Measurements from ENCODE around the gene JMJD1C. TPM values are rescaled to one million over a fixed set of nuclear protein-coding genes. Genes with fewer than 3 reads are reported as not detected.

Gene JMJD1C
- total and polyA plus RNA-seq, 10 of the 15 experiments (the other 5 are each of a cell fraction or from before 2014, with no cell fraction given): 31.2 to 83.3 (median 49.5) TPM

DNA sequence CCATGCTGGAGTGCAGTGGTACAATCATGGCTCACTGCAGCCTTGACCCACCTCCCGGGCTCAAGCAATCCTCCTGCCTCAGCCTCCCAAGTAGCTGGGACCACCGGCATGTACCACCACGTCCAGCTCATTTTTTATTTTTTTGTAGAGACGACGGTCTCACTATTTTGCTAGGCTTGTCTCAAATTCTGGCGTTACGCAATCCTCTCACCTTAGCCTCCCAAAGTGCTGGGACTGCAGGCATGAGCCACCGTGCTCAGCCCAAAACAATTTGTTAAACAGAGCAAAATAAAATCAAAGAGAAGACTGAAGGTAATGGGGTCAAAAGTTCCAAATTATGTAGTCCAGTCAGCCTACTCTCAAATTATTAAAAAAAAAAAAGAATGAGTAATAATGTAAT, 8.7 kb upstream of the JMJD1C start:
- Histone ChIP-seq H4K20me1 (ENCODE audit: control insufficient read depth, insufficient read depth) (no peaks in the 10 kb centered on the region), H3K9me3 (replicated peaks; ENCODE audit: control insufficient read depth, insufficient read depth, low read length) (no peaks in the 10 kb centered on the region; the same call in 2 of the 3 replicates), H3K4me2 (ENCODE audit: control insufficient read depth, insufficient read depth) (no peak overlapping the region), H3K4me3 (no peak overlapping the region), H3K27ac (ENCODE audit: control insufficient read depth, insufficient read depth) (no peak overlapping the region), H3K79me2 (ENCODE audit: control insufficient read depth, insufficient read depth, low read length) (peaks cover 6% of the 10 kb centered on the region), H3K27me3 (replicated peaks in 1 of 2; ENCODE audit: control insufficient read depth in 2 of 2, insufficient read depth in 2 of 2, low read length in 1 of 2) (no peaks in the 10 kb centered on the region), H3K9ac (ENCODE audit: control insufficient read depth, insufficient read depth, low read length) (no peak overlapping the region), H3K4me1 (ENCODE audit: control insufficient read depth, insufficient read depth, low read length) (no peaks in the 10 kb centered on the region), H3K36me3 (ENCODE audit: control insufficient read depth in 2 of 2, insufficient read depth in 2 of 2, low read length in 1 of 2) (no peaks in the 10 kb centered on the region), H2AFZ (ENCODE audit: control insufficient read depth, low read depth, low read length) (no peak overlapping the region)
- CTCF ChIA-PET: no interaction called here
- no TSS peak for BruUV-seq (replicated peaks)
- DNase-seq (ENCODE audit: low read depth, low spot score) (no peak), FAIRE-seq (no peak), ATAC-seq (no peak)
- RAD21 ChIA-PET (ENCODE audit: unreplicated experiment): no interaction called here
- intact Hi-C loops (cut with micrococcal nuclease; ENCODE audit: unreplicated experiment): no loop called here
- POLR2A ChIA-PET: no interaction called here
- in situ Hi-C loops (cut with MboI): no loop called here
- SMC1A ChIA-PET (ENCODE audit: uncharacterized antibody, unreplicated experiment): no interaction called here
- WGBS (ENCODE audit: insufficient coverage, insufficient replicate concordance, low lambda C conversion rate, missing lambda C conversion rate): 90% methylated on average over 8 of the region's 8 CpGs
- TF ChIP-seq, protein P1, sequence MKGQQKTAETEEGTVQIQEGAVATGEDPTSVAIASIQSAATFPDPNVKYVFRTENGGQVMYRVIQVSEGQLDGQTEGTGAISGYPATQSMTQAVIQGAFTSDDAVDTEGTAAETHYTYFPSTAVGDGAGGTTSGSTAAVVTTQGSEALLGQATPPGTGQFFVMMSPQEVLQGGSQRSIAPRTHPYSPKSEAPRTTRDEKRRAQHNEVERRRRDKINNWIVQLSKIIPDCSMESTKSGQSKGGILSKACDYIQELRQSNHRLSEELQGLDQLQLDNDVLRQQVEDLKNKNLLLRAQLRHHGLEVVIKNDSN (IDR thresholded peaks at IDR 0.05; ENCODE audit: borderline replicate concordance, extremely low read length, insufficient read depth, low read depth, low read length): no peak
- no peak for TF ChIP-seq TARDBP (IDR thresholded peaks at IDR 0.05; ENCODE audit: borderline replicate concordance)
- no peak for TF ChIP-seq MYC (IDR thresholded peaks at IDR 0.05; ENCODE audit: insufficient read depth, insufficient read length, insufficient replicate concordance, low read length, severe bottlenecking)
- TF ChIP-seq EZH2 (IDR thresholded peaks at IDR 0.05; ENCODE audit: borderline replicate concordance, control insufficient read depth, low read depth, low read length): no peak
- TF ChIP-seq, protein P2, sequence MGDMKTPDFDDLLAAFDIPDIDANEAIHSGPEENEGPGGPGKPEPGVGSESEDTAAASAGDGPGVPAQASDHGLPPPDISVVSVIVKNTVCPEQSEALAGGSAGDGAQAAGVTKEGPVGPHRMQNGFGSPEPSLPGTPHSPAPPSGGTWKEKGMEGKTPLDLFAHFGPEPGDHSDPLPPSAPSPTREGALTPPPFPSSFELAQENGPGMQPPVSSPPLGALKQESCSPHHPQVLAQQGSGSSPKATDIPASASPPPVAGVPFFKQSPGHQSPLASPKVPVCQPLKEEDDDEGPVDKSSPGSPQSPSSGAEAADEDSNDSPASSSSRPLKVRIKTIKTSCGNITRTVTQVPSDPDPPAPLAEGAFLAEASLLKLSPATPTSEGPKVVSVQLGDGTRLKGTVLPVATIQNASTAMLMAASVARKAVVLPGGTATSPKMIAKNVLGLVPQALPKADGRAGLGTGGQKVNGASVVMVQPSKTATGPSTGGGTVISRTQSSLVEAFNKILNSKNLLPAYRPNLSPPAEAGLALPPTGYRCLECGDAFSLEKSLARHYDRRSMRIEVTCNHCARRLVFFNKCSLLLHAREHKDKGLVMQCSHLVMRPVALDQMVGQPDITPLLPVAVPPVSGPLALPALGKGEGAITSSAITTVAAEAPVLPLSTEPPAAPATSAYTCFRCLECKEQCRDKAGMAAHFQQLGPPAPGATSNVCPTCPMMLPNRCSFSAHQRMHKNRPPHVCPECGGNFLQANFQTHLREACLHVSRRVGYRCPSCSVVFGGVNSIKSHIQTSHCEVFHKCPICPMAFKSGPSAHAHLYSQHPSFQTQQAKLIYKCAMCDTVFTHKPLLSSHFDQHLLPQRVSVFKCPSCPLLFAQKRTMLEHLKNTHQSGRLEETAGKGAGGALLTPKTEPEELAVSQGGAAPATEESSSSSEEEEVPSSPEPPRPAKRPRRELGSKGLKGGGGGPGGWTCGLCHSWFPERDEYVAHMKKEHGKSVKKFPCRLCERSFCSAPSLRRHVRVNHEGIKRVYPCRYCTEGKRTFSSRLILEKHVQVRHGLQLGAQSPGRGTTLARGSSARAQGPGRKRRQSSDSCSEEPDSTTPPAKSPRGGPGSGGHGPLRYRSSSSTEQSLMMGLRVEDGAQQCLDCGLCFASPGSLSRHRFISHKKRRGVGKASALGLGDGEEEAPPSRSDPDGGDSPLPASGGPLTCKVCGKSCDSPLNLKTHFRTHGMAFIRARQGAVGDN (IDR thresholded peaks at IDR 0.05): no peak
- TF ChIP-seq EED (IDR thresholded peaks at IDR 0.05; ENCODE audit: low read depth): no peak
- no peak for TF ChIP-seq POLR2AphosphoS2 (IDR thresholded peaks at IDR 0.05; ENCODE audit: low read depth, low read length)
- TF ChIP-seq, protein P3, sequence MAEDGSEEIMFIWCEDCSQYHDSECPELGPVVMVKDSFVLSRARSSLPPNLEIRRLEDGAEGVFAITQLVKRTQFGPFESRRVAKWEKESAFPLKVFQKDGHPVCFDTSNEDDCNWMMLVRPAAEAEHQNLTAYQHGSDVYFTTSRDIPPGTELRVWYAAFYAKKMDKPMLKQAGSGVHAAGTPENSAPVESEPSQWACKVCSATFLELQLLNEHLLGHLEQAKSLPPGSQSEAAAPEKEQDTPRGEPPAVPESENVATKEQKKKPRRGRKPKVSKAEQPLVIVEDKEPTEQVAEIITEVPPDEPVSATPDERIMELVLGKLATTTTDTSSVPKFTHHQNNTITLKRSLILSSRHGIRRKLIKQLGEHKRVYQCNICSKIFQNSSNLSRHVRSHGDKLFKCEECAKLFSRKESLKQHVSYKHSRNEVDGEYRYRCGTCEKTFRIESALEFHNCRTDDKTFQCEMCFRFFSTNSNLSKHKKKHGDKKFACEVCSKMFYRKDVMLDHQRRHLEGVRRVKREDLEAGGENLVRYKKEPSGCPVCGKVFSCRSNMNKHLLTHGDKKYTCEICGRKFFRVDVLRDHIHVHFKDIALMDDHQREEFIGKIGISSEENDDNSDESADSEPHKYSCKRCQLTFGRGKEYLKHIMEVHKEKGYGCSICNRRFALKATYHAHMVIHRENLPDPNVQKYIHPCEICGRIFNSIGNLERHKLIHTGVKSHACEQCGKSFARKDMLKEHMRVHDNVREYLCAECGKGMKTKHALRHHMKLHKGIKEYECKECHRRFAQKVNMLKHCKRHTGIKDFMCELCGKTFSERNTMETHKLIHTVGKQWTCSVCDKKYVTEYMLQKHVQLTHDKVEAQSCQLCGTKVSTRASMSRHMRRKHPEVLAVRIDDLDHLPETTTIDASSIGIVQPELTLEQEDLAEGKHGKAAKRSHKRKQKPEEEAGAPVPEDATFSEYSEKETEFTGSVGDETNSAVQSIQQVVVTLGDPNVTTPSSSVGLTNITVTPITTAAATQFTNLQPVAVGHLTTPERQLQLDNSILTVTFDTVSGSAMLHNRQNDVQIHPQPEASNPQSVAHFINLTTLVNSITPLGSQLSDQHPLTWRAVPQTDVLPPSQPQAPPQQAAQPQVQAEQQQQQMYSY (CRISPR knock-in tag; IDR thresholded peaks at IDR 0.05): no peak
- TF ChIP-seq, protein P4, sequence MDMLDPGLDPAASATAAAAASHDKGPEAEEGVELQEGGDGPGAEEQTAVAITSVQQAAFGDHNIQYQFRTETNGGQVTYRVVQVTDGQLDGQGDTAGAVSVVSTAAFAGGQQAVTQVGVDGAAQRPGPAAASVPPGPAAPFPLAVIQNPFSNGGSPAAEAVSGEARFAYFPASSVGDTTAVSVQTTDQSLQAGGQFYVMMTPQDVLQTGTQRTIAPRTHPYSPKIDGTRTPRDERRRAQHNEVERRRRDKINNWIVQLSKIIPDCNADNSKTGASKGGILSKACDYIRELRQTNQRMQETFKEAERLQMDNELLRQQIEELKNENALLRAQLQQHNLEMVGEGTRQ (IDR thresholded peaks at IDR 0.05; ENCODE audit: borderline replicate concordance, low read depth, low read length): no peak
- no peak for TF ChIP-seq SMAD1 (IDR thresholded peaks at IDR 0.05; ENCODE audit: low read depth, partially characterized antibody)
- no peak for TF ChIP-seq RELA (IDR thresholded peaks at IDR 0.05; ENCODE audit: borderline replicate concordance, partially characterized antibody)
- TF ChIP-seq FOXM1 (IDR thresholded peaks at IDR 0.05; ENCODE audit: low read depth, low read length): no peak
- no peak for TF ChIP-seq ZNF274 (IDR thresholded peaks at IDR 0.05; ENCODE audit: insufficient read depth, insufficient read length)

Data from GM12878 (cell line).